ENCODE data around the gene GRK5. TPM values are rescaled to one million over a fixed set of nuclear protein-coding genes. Genes with fewer than 3 reads are reported as not detected.

GRK5 gene
- total RNA-seq, 1 donor from 2014 or later: 52.8 TPM

DNA sequence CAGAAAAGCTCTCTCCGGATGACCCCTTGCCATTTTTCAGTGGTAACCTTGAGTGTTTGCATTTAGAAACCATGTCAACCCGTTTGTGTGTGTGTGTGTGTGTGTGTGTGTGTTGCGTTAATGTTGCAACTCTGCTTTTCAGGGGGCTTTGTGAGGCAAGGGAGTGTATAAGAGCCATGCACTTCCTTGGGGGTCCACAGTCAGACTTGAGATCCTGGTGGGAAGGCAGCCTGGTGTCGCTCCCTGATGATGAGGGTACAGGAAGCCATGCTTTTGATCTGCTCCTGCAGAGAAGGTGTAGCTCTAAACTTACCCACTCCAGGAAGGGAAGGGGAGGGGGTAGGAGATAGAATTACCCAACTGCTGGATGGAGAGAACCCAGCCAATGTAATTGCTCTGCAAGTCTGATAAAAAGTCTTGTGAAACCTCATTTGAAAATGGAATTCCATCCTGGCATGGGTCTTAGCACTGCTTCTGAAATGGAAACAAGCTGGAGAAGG is 10.7 kb downstream of the GRK5 start:
- H3K27ac ChIP-seq (replicated peaks): peak overlapping the region; percentile 97
- H3K9me3 ChIP-seq (replicated peaks): no peaks in the 10 kb centered on the region
- TF ChIP-seq CTCF (IDR thresholded peaks at IDR 0.05; ENCODE audit: borderline replicate concordance): no peak
- H3K36me3 ChIP-seq: peaks cover under 1% of the 10 kb centered on the region
- no peaks in the 10 kb centered on the region for H3K27me3 ChIP-seq (ENCODE audit: low read depth)
- intact Hi-C loops (cut with micrococcal nuclease): no loop called here
- no peak overlapping the region for H3K4me3 ChIP-seq
- DNase-seq: no peak
- H3K4me1 ChIP-seq: peaks cover 96% of the 10 kb centered on the region

DNA sequence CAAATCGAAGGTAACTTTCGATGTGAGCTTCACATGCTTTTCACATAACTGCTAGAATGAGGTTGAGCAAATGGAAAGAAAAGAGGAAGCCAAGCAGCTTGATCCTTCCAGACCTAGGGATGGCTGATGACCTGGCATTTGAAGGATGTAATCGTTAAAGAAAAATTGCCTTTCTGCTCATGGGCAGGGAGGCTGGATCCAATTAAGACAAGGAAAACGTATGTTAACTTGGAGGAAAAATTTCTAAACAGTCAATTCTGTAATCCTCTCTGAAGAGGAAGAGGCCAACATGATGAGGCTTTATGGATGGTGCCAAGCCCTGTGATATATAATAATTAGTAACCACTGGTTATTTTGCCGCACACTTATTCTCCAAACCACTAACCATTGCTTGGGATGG is 12.5 kb downstream of the GRK5 start:
- no peak for DNase-seq
- Histone ChIP-seq H3K9me3 (replicated peaks) (no peaks in the 10 kb centered on the region), H3K36me3 (no peaks in the 10 kb centered on the region), H3K27me3 (ENCODE audit: low read depth) (no peaks in the 10 kb centered on the region), H3K4me1 (peaks cover 96% of the 10 kb centered on the region), H3K4me3 (no peak overlapping the region), H3K27ac (replicated peaks) (peak overlapping the region; percentile 97)
- no peak for TF ChIP-seq CTCF (IDR thresholded peaks at IDR 0.05; ENCODE audit: borderline replicate concordance)
- intact Hi-C loops (cut with micrococcal nuclease): no loop called here

GRCh38 chr10:119221201-119221600 is 13.8 kb downstream of the GRK5 start:
- intact Hi-C loops (cut with micrococcal nuclease): no loop called here
- H3K4me3 ChIP-seq: peak overlapping the region; percentile 35

DNA sequence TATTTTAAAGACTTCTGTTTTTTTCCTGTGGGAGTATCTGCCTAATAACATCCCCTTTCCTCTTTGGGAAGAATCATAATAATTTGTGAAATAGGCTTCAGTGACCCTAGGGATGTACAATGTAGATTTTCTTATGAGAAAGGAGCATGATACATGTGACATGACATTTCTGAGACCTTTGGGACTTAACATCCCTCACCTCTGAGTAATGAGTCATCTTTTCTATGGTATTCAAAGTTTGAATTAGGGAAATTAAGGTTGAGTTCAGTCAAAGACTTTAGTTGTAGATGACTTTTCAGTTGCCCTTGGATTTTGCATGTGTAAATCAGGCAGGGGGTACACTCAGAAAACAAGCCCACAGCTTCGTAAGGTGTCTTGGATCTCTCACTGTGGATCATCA is 14.3 kb downstream of the GRK5 start:
- H3K27me3 ChIP-seq (ENCODE audit: low read depth): no peaks in the 10 kb centered on the region
- peaks cover 97% of the 10 kb centered on the region for H3K4me1 ChIP-seq
- intact Hi-C loops (cut with micrococcal nuclease): no loop called here
- no peak for TF ChIP-seq CTCF (IDR thresholded peaks at IDR 0.05; ENCODE audit: borderline replicate concordance)
- H3K4me3 ChIP-seq: peak overlapping the region; percentile 39
- no peaks in the 10 kb centered on the region for H3K9me3 ChIP-seq (replicated peaks)
- H3K36me3 ChIP-seq: no peaks in the 10 kb centered on the region
- H3K27ac ChIP-seq (replicated peaks): peak overlapping the region; percentile 97
- DNase-seq: no peak

More at GRCh38 chr10:119221201-119221600, 13.8 kb downstream of the GRK5 start:
- no peaks in the 10 kb centered on the region for H3K27me3 ChIP-seq (ENCODE audit: low read depth)
- no peaks in the 10 kb centered on the region for H3K9me3 ChIP-seq (replicated peaks)
- TF ChIP-seq CTCF (IDR thresholded peaks at IDR 0.05; ENCODE audit: borderline replicate concordance): no peak
- peaks cover 96% of the 10 kb centered on the region for H3K4me1 ChIP-seq
- no peaks in the 10 kb centered on the region for H3K36me3 ChIP-seq
- no peak for DNase-seq
- H3K27ac ChIP-seq (replicated peaks): peak overlapping the region; percentile 97

DNA sequence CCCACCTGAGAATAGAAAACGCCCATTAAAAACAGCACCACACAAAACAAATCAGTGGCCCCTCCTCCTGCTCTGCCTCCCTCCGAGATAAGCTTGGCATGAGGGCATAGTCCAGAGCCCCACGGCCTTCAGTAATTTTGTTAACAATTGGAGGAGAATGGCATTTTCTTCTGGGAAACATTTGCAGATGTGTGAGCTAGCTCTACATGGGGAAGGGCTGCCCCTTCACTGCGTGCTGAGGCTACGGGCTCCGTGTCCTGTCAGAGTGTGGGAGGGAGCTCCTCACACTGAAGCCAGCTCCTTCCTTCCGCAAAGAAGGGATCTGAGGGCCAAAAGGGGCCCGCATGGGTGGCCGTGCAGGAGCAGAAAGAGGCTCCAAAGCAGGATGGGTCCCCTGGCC is 15.2 kb downstream of the GRK5 start:
- intact Hi-C loops (cut with micrococcal nuclease): no loop called here
- H3K27ac ChIP-seq (replicated peaks): peak overlapping the region; percentile 97
- peak overlapping the region; percentile 39 for H3K4me3 ChIP-seq

More for the DNA sequence above, 15.2 kb downstream of the GRK5 start:
- Histone ChIP-seq H3K9me3 (replicated peaks) (no peaks in the 10 kb centered on the region), H3K36me3 (no peaks in the 10 kb centered on the region), H3K4me1 (peaks cover 98% of the 10 kb centered on the region), H3K27me3 (ENCODE audit: low read depth) (no peaks in the 10 kb centered on the region)
- TF ChIP-seq CTCF (IDR thresholded peaks at IDR 0.05; ENCODE audit: borderline replicate concordance): no peak
- DNase-seq: no peak

Measured in left ventricle myocardium inferior (tissue), 1 donor.